Femur (tissue), 1 donor: Measurements from ENCODE around the gene KREMEN1.
A peak's percentile ranks its signal among the peaks of the same experiment; 100 is the strongest.

Experiments used
- DNase-seq: peaks from one replicate; pipeline ENCODE4 v3.0.0-alpha.2; 2017

KREMEN1 gene

GRCh38 chr22:29152954-29153719, 80.3 kb downstream of the KREMEN1 start:
- peak; percentile 47 for DNase-seq

- DNase-seq, result peak; percentile 86
Measured at GRCh38 chr22:29154364-29155048, 81.7 kb downstream of the KREMEN1 start.

GRCh38 chr22:29155966-29156365, 83.1 kb downstream of the KREMEN1 start:
- no peak for DNase-seq

- DNase-seq, result peak; percentile 47
Measured at GRCh38 chr22:29156507-29156906, 83.7 kb downstream of the KREMEN1 start.

GRCh38 chr22:29157759-29158535, 85.1 kb downstream of the KREMEN1 start:
- DNase-seq, result no peak

- no peak for DNase-seq
Measured at GRCh38 chr22:29158546-29158945, 85.7 kb downstream of the KREMEN1 start.

- DNase-seq, result no peak
Measured at GRCh38 chr22:29163808-29164207, 91.0 kb downstream of the KREMEN1 start.

- no peak for DNase-seq
Measured at GRCh38 chr22:29165321-29166060, 92.7 kb downstream of the KREMEN1 start.

GRCh38 chr22:29166180-29166579, 93.3 kb downstream of the KREMEN1 start:
- DNase-seq, result no peak

GRCh38 chr22:29167032-29167911, 94.4 kb downstream of the KREMEN1 start:
- peak; percentile 53 for DNase-seq

- DNase-seq, result no peak
Measured at GRCh38 chr22:29171721-29172120, 98.9 kb downstream of the KREMEN1 start.

GRCh38 chr22:29172216-29172615, 99.4 kb downstream of the KREMEN1 start:
- no peak for DNase-seq

- no peak for DNase-seq
Measured at GRCh38 chr22:29175312-29175835, 102.5 kb downstream of the KREMEN1 start.

- no peak for DNase-seq
Measured at GRCh38 chr22:29183971-29184848, 111.4 kb downstream of the KREMEN1 start.

- no peak for DNase-seq
Measured at GRCh38 chr22:29184849-29185490, 112.1 kb downstream of the KREMEN1 start.

- DNase-seq, result no peak
Measured at GRCh38 chr22:29186302-29186701, 113.5 kb downstream of the KREMEN1 start.

GRCh38 chr22:29187831-29188230, 115.0 kb downstream of the KREMEN1 start:
- no peak for DNase-seq

- no peak for DNase-seq
Measured at GRCh38 chr22:29190051-29190450, 117.2 kb downstream of the KREMEN1 start.

GRCh38 chr22:29190918-29191317, 118.1 kb downstream of the KREMEN1 start:
- DNase-seq, result no peak

GRCh38 chr22:29193021-29193420, 120.2 kb downstream of the KREMEN1 start:
- no peak for DNase-seq
